ENCODE data around the gene UNC5A. TPM values are rescaled to one million over a fixed set of nuclear protein-coding genes. Genes with fewer than 3 reads are reported as not detected.

The UNC5A gene
- total and polyA plus RNA-seq, 2 of the 8 experiments (the other 6 are each of a cell fraction or from before 2014, with no cell fraction given) = 4.0 to 7.6 TPM

GRCh38 chr5:176876506-176877431 is 66.4 kb downstream of the UNC5A start (continued):
- TF ChIP-seq SIX5 (IDR thresholded peaks at IDR 0.05; ENCODE audit: low read depth, low read length) (no peak), GABPA (IDR thresholded peaks at IDR 0.05; ENCODE audit: borderline replicate concordance, insufficient read depth, low read length) (no peak)

All from H1 (cell line).